Measurements from ENCODE around the gene KCNJ11. TPM values are rescaled to one million over a fixed set of nuclear protein-coding genes. Genes with fewer than 3 reads are reported as not detected.

KCNJ11 gene
- total and polyA plus RNA-seq, 10 of the 15 experiments (the other 5 are each of a cell fraction or from before 2014, with no cell fraction given), result 0.06 to 0.56 (median 0.21) TPM; not detected in 6

DNA sequence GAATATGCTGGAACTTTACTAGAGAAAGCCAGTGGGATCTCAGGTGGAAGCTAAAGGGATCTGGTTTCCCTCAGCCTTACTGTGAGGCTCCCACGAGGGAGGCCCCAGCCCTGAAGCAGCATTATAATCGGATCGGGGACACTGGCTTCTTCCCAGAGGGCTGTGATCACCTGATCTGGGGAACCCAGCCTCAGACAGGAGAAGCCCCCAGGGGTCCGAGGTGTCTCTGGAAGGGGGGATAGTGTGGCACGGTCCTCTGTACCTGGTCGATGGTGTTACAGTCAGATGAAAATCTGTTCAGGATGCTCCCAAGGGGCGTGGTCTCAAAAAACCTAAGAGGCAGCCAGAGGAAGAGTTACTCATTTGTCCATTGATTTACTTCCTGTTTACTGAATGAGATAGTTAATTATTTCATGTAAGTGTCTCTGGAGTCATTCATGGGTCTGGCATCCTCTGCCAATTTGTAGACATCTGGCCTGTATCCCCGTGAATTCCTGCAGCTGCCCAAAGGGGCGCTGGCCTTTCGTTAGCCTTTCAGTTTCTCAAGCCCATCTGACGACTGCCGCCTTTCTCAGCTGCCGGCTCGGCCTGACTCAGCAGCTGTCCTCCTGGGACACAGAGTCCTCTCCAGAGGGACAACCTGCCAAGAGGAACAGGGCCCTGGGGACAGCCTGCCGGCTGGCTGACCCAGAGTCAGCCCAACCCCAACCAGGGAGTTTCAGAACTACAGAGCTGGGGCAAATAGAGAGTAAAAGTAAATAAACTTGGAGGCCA, 17.0 kb upstream of the KCNJ11 start (continued):
- TF ChIP-seq, protein P1, sequence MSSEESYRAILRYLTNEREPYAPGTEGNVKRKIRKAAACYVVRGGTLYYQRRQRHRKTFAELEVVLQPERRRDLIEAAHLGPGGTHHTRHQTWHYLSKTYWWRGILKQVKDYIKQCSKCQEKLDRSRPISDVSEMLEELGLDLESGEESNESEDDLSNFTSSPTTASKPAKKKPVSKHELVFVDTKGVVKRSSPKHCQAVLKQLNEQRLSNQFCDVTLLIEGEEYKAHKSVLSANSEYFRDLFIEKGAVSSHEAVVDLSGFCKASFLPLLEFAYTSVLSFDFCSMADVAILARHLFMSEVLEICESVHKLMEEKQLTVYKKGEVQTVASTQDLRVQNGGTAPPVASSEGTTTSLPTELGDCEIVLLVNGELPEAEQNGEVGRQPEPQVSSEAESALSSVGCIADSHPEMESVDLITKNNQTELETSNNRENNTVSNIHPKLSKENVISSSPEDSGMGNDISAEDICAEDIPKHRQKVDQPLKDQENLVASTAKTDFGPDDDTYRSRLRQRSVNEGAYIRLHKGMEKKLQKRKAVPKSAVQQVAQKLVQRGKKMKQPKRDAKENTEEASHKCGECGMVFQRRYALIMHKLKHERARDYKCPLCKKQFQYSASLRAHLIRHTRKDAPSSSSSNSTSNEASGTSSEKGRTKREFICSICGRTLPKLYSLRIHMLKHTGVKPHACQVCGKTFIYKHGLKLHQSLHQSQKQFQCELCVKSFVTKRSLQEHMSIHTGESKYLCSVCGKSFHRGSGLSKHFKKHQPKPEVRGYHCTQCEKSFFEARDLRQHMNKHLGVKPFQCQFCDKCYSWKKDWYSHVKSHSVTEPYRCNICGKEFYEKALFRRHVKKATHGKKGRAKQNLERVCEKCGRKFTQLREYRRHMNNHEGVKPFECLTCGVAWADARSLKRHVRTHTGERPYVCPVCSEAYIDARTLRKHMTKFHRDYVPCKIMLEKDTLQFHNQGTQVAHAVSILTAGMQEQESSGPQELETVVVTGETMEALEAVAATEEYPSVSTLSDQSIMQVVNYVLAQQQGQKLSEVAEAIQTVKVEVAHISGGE (CRISPR knock-in tag; IDR thresholded peaks at IDR 0.05), result no peak
- no peak for TF ChIP-seq STAT1 (conservative IDR thresholded peaks at IDR 0.05)
- no peak for TF ChIP-seq PML (IDR thresholded peaks at IDR 0.05; ENCODE audit: low read length)
- no peak for TF ChIP-seq MTA3 (IDR thresholded peaks at IDR 0.05; ENCODE audit: borderline replicate concordance, low read length)
- TF ChIP-seq, protein P2, sequence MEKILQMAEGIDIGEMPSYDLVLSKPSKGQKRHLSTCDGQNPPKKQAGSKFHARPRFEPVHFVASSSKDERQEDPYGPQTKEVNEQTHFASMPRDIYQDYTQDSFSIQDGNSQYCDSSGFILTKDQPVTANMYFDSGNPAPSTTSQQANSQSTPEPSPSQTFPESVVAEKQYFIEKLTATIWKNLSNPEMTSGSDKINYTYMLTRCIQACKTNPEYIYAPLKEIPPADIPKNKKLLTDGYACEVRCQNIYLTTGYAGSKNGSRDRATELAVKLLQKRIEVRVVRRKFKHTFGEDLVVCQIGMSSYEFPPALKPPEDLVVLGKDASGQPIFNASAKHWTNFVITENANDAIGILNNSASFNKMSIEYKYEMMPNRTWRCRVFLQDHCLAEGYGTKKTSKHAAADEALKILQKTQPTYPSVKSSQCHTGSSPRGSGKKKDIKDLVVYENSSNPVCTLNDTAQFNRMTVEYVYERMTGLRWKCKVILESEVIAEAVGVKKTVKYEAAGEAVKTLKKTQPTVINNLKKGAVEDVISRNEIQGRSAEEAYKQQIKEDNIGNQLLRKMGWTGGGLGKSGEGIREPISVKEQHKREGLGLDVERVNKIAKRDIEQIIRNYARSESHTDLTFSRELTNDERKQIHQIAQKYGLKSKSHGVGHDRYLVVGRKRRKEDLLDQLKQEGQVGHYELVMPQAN (conservative IDR thresholded peaks at IDR 0.05), result no peak
- no peak for TF ChIP-seq SMAD1 (IDR thresholded peaks at IDR 0.05; ENCODE audit: low read depth, partially characterized antibody)
- no peak for TF ChIP-seq HCFC1 (IDR thresholded peaks at IDR 0.05; ENCODE audit: low read length)
- TF ChIP-seq, protein P3, sequence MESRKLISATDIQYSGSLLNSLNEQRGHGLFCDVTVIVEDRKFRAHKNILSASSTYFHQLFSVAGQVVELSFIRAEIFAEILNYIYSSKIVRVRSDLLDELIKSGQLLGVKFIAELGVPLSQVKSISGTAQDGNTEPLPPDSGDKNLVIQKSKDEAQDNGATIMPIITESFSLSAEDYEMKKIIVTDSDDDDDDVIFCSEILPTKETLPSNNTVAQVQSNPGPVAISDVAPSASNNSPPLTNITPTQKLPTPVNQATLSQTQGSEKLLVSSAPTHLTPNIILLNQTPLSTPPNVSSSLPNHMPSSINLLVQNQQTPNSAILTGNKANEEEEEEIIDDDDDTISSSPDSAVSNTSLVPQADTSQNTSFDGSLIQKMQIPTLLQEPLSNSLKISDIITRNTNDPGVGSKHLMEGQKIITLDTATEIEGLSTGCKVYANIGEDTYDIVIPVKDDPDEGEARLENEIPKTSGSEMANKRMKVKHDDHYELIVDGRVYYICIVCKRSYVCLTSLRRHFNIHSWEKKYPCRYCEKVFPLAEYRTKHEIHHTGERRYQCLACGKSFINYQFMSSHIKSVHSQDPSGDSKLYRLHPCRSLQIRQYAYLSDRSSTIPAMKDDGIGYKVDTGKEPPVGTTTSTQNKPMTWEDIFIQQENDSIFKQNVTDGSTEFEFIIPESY (IDR thresholded peaks at IDR 0.05), result no peak
- no peak for TF ChIP-seq KAT2A (conservative IDR thresholded peaks at IDR 0.05; ENCODE audit: control insufficient read depth, low read depth, low read length)
- no peak for TF ChIP-seq NBN (IDR thresholded peaks at IDR 0.05)
- no peak for TF ChIP-seq TAF1 (IDR thresholded peaks at IDR 0.05; ENCODE audit: borderline replicate concordance, low read depth, low read length)
- TF ChIP-seq FOXM1 (IDR thresholded peaks at IDR 0.05; ENCODE audit: low read depth, low read length), result no peak
- no peak for TF ChIP-seq CHD1 (IDR thresholded peaks at IDR 0.05; ENCODE audit: low read depth, low read length)
- TF ChIP-seq SKIL (IDR thresholded peaks at IDR 0.05; ENCODE audit: low read depth, poor library complexity, severe bottlenecking), result no peak
- TF ChIP-seq ZNF384 (IDR thresholded peaks at IDR 0.05; ENCODE audit: borderline replicate concordance, low read depth, low read length), result no peak
- no peak for TF ChIP-seq MYC (IDR thresholded peaks at IDR 0.05; ENCODE audit: insufficient read depth, insufficient read length, insufficient replicate concordance, low read length, severe bottlenecking)
- TF ChIP-seq POU2F2 (IDR thresholded peaks at IDR 0.05; ENCODE audit: borderline replicate concordance, low read depth, low read length), result no peak
